Upper lobe of left lung (tissue), 4 donors: ENCODE data around the gene VAT1L.

Source experiments
- EP300 ChIP-seq, 4 donors: sonication (generic); formaldehyde crosslinking; IDR thresholded peaks; one replicate each; pipeline ENCODE4 v1.5.1; 2017; ENCODE audit warnings: antibody characterized with exemption in 4 of 4, control low read depth in 2 of 4
- POLR2A ChIP-seq, 4 donors: fragments of 450-650 bp; IDR thresholded peaks; one replicate each; pipeline ENCODE4 v1.5.1; 2016 to 2017; ENCODE audit warnings: antibody characterized with exemption in 4 of 4, mild to moderate bottlenecking in 2 of 4
- TF ChIP-seq, protein P1 (sequence below), 6 experiments: fragments of 450-650 bp in 4 of 6; fragments of 200-600 bp in 2 of 6; sonication (generic) in 2 of 6; IDR thresholded peaks; one replicate each; pipeline ENCODE4 v1.5.1; 2016 to 2019; ENCODE audit warnings: antibody characterized with exemption in 6 of 6

- TF ChIP-seq, protein P1, sequence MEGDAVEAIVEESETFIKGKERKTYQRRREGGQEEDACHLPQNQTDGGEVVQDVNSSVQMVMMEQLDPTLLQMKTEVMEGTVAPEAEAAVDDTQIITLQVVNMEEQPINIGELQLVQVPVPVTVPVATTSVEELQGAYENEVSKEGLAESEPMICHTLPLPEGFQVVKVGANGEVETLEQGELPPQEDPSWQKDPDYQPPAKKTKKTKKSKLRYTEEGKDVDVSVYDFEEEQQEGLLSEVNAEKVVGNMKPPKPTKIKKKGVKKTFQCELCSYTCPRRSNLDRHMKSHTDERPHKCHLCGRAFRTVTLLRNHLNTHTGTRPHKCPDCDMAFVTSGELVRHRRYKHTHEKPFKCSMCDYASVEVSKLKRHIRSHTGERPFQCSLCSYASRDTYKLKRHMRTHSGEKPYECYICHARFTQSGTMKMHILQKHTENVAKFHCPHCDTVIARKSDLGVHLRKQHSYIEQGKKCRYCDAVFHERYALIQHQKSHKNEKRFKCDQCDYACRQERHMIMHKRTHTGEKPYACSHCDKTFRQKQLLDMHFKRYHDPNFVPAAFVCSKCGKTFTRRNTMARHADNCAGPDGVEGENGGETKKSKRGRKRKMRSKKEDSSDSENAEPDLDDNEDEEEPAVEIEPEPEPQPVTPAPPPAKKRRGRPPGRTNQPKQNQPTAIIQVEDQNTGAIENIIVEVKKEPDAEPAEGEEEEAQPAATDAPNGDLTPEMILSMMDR (IDR thresholded peaks at IDR 0.05): no peak
- no peak for TF ChIP-seq EP300 (IDR thresholded peaks at IDR 0.05)
- TF ChIP-seq POLR2A (IDR thresholded peaks at IDR 0.05): no peak
Observed at GRCh38 chr16:77781091-77781490, 7.3 kb upstream of the VAT1L start.
